HepG2 (cell line): ENCODE data around the gene SEC61A1. TPM values are rescaled to one million over a fixed set of nuclear protein-coding genes. Genes with fewer than 3 reads are reported as not detected.
A peak's percentile ranks its signal among the peaks of the same experiment; 100 is the strongest.

Experiments used
- ARID3A ChIP-seq: IDR thresholded peaks from 2 replicates; pipeline ENCODE4 v1.6.1; 2012; ENCODE audit warnings: low read depth, low read length, improper control_type of control experiment
- GATAD1 ChIP-seq: IDR thresholded peaks from 2 replicates; pipeline ENCODE4 v1.6.1; 2016; ENCODE audit warnings: missing genetic modification reagents, missing compliant biosample characterization
- HNF1A ChIP-seq, 2 experiments: sonication (generic) in 1 of 2; formaldehyde crosslinking in 1 of 2; IDR thresholded peaks; 2 replicates each; pipeline versions ENCODE4 v1.4.0 to v1.6.1; 2016 to 2020; ENCODE audit warnings: borderline replicate concordance in 1 of 2, low read depth in 1 of 2, mild to moderate bottlenecking in 1 of 2, missing genetic modification reagents in 1 of 2
- MAFK ChIP-seq, 2 experiments: IDR thresholded peaks in 1 of 2; conservative IDR thresholded peaks in 1 of 2; 2 replicates each; pipeline ENCODE4 v1.6.1; 2011; ENCODE audit warnings: improper control_type of control experiment in 2 of 2, low read length in 2 of 2
- PAWR ChIP-seq: sonication (generic); formaldehyde crosslinking; IDR thresholded peaks from 2 replicates; pipeline ENCODE4 v1.4.0; 2020; ENCODE audit warnings: missing genetic modification reagents, mild to moderate bottlenecking, borderline replicate concordance
- SIX4 ChIP-seq: sonication (generic); formaldehyde crosslinking; IDR thresholded peaks from 2 replicates; pipeline ENCODE4 v1.4.0; 2020; ENCODE audit warnings: missing genetic modification reagents
- ZHX1 ChIP-seq: sonication (generic); formaldehyde crosslinking; IDR thresholded peaks from 2 replicates; pipeline ENCODE4 v1.8.1; 2022; ENCODE audit warnings: low read depth, mild to moderate bottlenecking, missing genetic modification reagents
- ZNF234 ChIP-seq: sonication (generic); formaldehyde crosslinking; conservative IDR thresholded peaks from 2 replicates; pipeline ENCODE4 v1.5.1; 2020; ENCODE audit warnings: mild to moderate bottlenecking, missing genetic modification reagents
- ZNF574 ChIP-seq: sonication (generic); formaldehyde crosslinking; IDR thresholded peaks from 2 replicates; pipeline ENCODE4 v1.4.0; 2020; ENCODE audit warnings: missing genetic modification reagents
- ZNF781 ChIP-seq: sonication (generic); formaldehyde crosslinking; IDR thresholded peaks from 2 replicates; pipeline ENCODE4 v1.5.1; 2020; ENCODE audit warnings: borderline replicate concordance, mild to moderate bottlenecking, missing genetic modification reagents; ENCODE audit errors: not compliant biosample characterization
- ZNF839 ChIP-seq: sonication (generic); formaldehyde crosslinking; IDR thresholded peaks from 2 replicates; pipeline ENCODE4 v1.4.0; 2020; ENCODE audit warnings: missing genetic modification reagents, mild to moderate bottlenecking, borderline replicate concordance
- ZSCAN9 ChIP-seq: IDR thresholded peaks from 2 replicates; pipeline ENCODE4 v1.6.1; 2016; ENCODE audit warnings: borderline replicate concordance
- polyA plus RNA-seq, 8 experiments: library from polyadenylated mRNA; depleted of rRNA in 3 of 8; stranded (reverse) in 7 of 8; unstranded in 1 of 8; fragments of >200 nt; fragmentation: Illumina TruSeq in 4 of 8; extraction: Trizol in 4 of 8; gene quantifications; 2 replicates each; pipeline versions ENCODE4 v1.2.1 to v1.2.3, GENCODE V29; 2011 to 2016; ENCODE audit warnings: low read depth in 4 of 8, missing spikeins in 1 of 8, mixed read lengths in 1 of 8; ENCODE audit not compliant: insufficient read depth in 1 of 8
- total RNA-seq, 5 experiments: library from RNA; depleted of rRNA; stranded (reverse); fragments of >200 nt; fragmentation: Illumina TruSeq; extraction: Trizol; gene quantifications; 2 replicates each; pipeline ENCODE4 v1.2.3, GENCODE V29; 2016; ENCODE audit warnings: low read depth in 1 of 5

SEC61A1 gene
- total and polyA plus RNA-seq, 2 of the 13 experiments (the other 11 are each of a cell fraction or from before 2014, with no cell fraction given) = 170 to 203 TPM

- TF ChIP-seq ARID3A = no peak
- 0 out of 2 replicates have a peak, but pooled peaks have one; percentile 11 for TF ChIP-seq ZNF839 (CRISPR knock-in tag)
- TF ChIP-seq GATAD1 (CRISPR knock-in tag) = 0 out of 2 replicates have a peak, but pooled peaks have one; percentile 16
- TF ChIP-seq ZHX1 = no peak
- no peak for TF ChIP-seq PAWR (CRISPR knock-in tag)
- TF ChIP-seq ZNF234 (CRISPR knock-in tag) = no peak
- TF ChIP-seq ZSCAN9 = no peak
- TF ChIP-seq ZNF781 = no peak
- TF ChIP-seq SIX4 = 0 out of 2 replicates have a peak, but pooled peaks have one; percentile 19
- no peak for TF ChIP-seq HNF1A (IDR thresholded peaks at IDR 0.05; ENCODE audit: low read depth)
- TF ChIP-seq HNF1A (CRISPR knock-in tag; IDR thresholded peaks at IDR 0.05; ENCODE audit: borderline replicate concordance) = no peak
- TF ChIP-seq ZNF574 (CRISPR knock-in tag) = peak; percentile 38; the same call in 1 of the 2 replicates
- TF ChIP-seq MAFK (conservative IDR thresholded peaks at IDR 0.05 in 1 of 2, IDR thresholded peaks at IDR 0.05 in 1 of 2; ENCODE audit: low read length in 2 of 2) = no peak
These were observed 42.3 kb downstream of the SEC61A1 start (continued) for GRCh38 chr3:128094295-128095151.
